ENCODE measurements around the gene CDH3.

DNA sequence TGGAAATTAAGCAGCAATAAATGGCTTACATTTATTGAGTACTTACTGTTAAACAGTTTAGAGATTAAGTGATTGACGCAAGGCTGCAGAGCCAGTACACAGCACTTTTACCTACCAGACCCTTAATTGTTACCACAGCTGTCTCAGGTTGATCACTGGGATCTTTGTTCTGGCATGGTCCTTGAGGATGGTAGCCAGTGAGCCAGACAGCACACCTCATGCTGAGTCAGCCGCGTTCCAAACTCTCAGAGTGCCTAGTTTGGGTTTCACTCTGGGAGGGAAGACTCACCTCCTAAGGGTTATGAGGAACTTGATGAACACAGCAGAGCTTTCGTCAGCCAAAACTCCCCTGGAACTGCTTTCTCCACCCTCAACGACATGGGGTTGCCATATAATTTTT, 20.4 kb downstream of the CDH3 start:
- TF ChIP-seq, protein P1, sequence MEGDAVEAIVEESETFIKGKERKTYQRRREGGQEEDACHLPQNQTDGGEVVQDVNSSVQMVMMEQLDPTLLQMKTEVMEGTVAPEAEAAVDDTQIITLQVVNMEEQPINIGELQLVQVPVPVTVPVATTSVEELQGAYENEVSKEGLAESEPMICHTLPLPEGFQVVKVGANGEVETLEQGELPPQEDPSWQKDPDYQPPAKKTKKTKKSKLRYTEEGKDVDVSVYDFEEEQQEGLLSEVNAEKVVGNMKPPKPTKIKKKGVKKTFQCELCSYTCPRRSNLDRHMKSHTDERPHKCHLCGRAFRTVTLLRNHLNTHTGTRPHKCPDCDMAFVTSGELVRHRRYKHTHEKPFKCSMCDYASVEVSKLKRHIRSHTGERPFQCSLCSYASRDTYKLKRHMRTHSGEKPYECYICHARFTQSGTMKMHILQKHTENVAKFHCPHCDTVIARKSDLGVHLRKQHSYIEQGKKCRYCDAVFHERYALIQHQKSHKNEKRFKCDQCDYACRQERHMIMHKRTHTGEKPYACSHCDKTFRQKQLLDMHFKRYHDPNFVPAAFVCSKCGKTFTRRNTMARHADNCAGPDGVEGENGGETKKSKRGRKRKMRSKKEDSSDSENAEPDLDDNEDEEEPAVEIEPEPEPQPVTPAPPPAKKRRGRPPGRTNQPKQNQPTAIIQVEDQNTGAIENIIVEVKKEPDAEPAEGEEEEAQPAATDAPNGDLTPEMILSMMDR (conservative IDR thresholded peaks at IDR 0.05; ENCODE audit: low read length) = no peak
- no peak for TF ChIP-seq EZH2phosphoT487 (IDR thresholded peaks at IDR 0.05; ENCODE audit: borderline replicate concordance)

Data from Loucy (cell line).